G401.6 (cell line): ENCODE results near the gene LMBRD1.

Experiments used
- FAIRE-seq: peaks from 2 replicates; lab custom pipeline; 2012; peaks lifted over from hg19 to GRCh38; lab: Jason Lieb, UNC

The LMBRD1 gene

DNA sequence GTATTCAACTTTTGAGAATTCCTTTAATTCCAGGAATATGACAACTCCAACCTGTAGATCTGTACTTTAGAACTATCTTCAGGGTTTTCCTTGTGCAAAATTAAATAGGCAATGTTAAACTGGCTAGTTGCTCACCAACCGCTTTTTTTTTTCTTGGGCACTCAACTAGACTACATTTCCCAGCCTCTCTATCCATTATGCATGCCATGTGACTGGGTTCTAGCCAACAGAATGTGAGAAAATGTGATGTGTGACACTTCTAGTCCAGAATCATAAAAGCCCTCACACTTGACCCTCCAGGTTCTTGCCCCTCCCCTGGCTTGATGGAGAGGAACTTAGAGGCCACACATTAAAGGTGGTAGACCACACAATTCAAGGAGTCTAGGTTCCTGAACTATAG lies 166.0 kb downstream of the LMBRD1 start:
- FAIRE-seq, result no peak

DNA sequence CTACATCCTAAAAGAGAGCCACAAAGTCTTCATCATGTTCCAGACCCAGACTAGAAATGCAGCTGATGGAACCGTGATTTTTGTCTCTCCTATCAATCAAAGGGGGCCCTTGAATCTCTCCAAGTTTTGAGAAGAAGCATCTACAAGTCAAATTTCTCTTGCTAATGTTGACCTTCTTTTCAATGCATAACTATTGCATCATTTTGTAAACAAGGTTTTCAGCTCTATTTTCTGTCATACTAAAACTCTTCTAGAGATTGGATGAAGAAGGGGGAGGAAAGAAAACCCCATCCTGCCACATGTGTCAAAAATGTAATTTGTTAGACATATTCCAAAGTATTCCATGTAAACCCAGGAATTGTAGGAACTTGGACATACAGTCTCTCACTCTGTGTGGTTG lies 169.2 kb downstream of the LMBRD1 start:
- no peak for FAIRE-seq

DNA sequence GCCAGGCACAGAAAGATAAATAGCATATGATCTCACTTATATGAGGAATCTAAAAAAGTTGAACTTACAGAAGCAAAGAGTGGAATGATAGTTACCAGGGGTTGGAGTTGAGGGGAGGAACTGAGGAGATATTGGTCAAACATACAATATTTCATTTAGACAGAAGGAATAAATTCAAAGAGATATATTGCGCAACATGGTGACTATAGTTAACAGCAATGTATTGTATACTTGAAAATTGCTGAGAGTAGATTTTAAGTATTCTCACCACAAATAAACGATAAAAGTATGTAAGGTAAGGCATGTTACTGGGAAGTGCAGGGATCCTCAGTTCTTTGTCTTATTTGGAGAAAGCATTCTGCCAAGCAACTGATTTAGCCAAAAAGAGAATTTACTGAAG lies 171.9 kb downstream of the LMBRD1 start:
- FAIRE-seq, result no peak
